ENCODE results near the gene SLC2A13. TPM values are rescaled to one million over a fixed set of nuclear protein-coding genes. Genes with fewer than 3 reads are reported as not detected.

Gene SLC2A13
- total and polyA plus RNA-seq, 10 of the 15 experiments (the other 5 are each of a cell fraction or from before 2014, with no cell fraction given), result 0.05 to 3.7 (median 0.25) TPM

GRCh38 chr12:40117818-40118217 lies 11.9 kb upstream of the SLC2A13 start (continued):
- TF ChIP-seq MEF2B (IDR thresholded peaks at IDR 0.05; ENCODE audit: partially characterized antibody, poor library complexity, severe bottlenecking), result peak; percentile 44

GRCh38 chr12:40110586-40110985 lies 4.7 kb upstream of the SLC2A13 start:
- POLR2A ChIA-PET, result no interaction called here
- Histone ChIP-seq H3K9ac (ENCODE audit: control insufficient read depth, insufficient read depth, low read length) (no peak overlapping the region), H3K9me3 (replicated peaks; ENCODE audit: control insufficient read depth, insufficient read depth, low read length) (no peaks in the 10 kb centered on the region; the same call in 2 of the 3 replicates), H3K27ac (ENCODE audit: control insufficient read depth, insufficient read depth) (no peak overlapping the region), H4K20me1 (ENCODE audit: control insufficient read depth, insufficient read depth) (no peaks in the 10 kb centered on the region), H3K4me2 (ENCODE audit: control insufficient read depth, insufficient read depth) (no peak overlapping the region), H3K4me3 (no peak overlapping the region), H3K27me3 (replicated peaks in 1 of 2; ENCODE audit: control insufficient read depth in 2 of 2, insufficient read depth in 2 of 2, low read length in 1 of 2) (peaks cover 0 to 4% of the 10 kb centered on the region in 2 experiments; a peak in 2 of 4 replicates), H3K4me1 (ENCODE audit: control insufficient read depth, insufficient read depth, low read length) (peaks cover 8% of the 10 kb centered on the region), H2AFZ (ENCODE audit: control insufficient read depth, low read depth, low read length) (no peak overlapping the region), H3K79me2 (ENCODE audit: control insufficient read depth, insufficient read depth, low read length) (no peaks in the 10 kb centered on the region), H3K36me3 (ENCODE audit: control insufficient read depth in 2 of 2, insufficient read depth in 2 of 2, low read length in 1 of 2) (no peaks in the 10 kb centered on the region)
- no peak for FAIRE-seq
- no peak for ATAC-seq
- in situ Hi-C loops (cut with MboI) (loop anchor here (25.0 kb wide), 1 partner anchor 498 kb away; the partner anchor contains the start of gene ABCD2), intact Hi-C loops (cut with micrococcal nuclease; ENCODE audit: unreplicated experiment) (no loop called here)
- RAD21 ChIA-PET (ENCODE audit: unreplicated experiment), result interaction anchor here (1.3 to 1.4 kb wide), 2 partner anchors 100 to 119 kb away, joined by 4 read pairs; no protein-coding TSS in a partner anchor
- WGBS (ENCODE audit: insufficient coverage, insufficient replicate concordance, low lambda C conversion rate, missing lambda C conversion rate), result 95% methylated on average over 1 of the region's 1 CpG
- no peak for DNase-seq (ENCODE audit: low read depth, low spot score)
- BruUV-seq (replicated peaks), result no TSS peak
- SMC1A ChIA-PET (ENCODE audit: uncharacterized antibody, unreplicated experiment), result interaction anchor here (1.3 kb wide), 1 partner anchor 56 kb away, joined by 3 read pairs; no protein-coding TSS in a partner anchor
- CTCF ChIA-PET, result interaction anchor here (0.6 to 7.1 kb wide), 2 partner anchors 99 to 153 kb away, joined by 3 to 103 read pairs; no protein-coding TSS in a partner anchor
- no peak for TF ChIP-seq CHD1 (IDR thresholded peaks at IDR 0.05; ENCODE audit: low read depth, low read length)
- no peak for TF ChIP-seq CREM (IDR thresholded peaks at IDR 0.05; ENCODE audit: low read depth)
- TF ChIP-seq FOS (IDR thresholded peaks at IDR 0.05; ENCODE audit: borderline replicate concordance, extremely low read depth, insufficient read length), result no peak

All from GM12878 (cell line).